GM18519 (cell line): ENCODE results near the gene CNGB1.
"Not testable (repeated sequence)": the region's sequence is repeated elsewhere in the genome, so short reads cannot be mapped to it uniquely, and the experiment has no call there.

Source experiments
- ATAC-seq: cut with Tn5 transposase; IDR thresholded peaks from one replicate; pipeline ENCODE4 v1.9.1; 2021; ENCODE audit warnings: mild to moderate bottlenecking, moderate library complexity; ENCODE audit not compliant: unreplicated experiment, low FRiP score

The CNGB1 gene

DNA sequence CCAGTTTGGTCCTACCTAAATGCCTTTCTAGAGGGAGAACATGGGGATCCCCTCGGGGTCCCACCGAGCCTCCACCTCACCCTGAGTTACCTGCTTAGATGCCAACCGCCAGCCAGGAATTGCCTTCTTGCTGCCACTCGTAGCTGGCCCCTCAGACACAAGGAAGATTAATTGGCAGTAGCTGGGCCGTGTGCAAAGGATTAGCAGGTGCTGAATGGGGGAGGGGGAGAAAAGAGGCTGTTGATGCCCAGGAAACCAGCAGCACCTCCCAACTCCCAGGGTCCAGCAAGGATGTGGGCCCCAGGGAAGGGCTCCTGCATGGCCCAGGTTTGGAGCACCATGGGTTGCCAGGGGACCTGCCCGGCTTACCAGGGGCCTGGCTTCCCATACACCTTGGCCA, at the start of gene CNGB1:
Gene CNGB1 (minus strand): TSS at position 159 of the 400 bp plus-strand sequence. CDS start 3,842 bp downstream, outside the sequence.
- no peak for ATAC-seq

DNA sequence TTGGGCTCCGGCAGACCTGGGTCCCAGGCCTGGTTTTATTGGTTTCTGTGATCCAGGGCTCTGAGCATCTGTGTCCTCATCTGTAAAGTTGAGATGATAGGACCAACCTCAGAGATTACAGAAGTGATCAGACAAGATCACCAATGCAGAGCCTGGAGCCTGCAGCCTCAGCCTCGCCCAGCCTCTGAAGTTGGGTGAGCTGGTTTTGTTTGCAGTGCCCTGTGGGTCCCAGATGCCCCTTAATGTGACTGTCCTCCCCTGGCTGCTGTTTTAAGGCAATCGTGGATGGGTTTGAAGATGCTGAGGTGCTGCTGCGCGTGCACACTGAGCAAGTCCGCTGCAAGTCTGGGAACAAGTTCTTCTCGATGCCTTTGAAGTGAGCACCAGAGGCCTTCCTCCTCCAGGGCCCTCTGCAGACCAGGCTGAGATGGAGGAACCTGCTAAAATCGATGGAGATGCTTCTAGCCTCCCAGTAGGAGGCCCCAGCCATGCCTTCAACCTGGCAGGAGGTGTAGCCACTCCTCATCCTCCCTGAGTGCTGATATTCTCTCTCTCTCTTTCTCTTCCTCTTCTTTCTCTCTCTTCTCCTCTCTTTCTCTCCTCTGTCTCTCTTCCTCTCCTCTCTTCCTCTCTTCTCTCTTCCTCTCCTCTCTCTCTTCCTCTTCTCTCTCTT, 49.1 kb upstream of the CNGB1 start:
- ATAC-seq: no peak

DNA sequence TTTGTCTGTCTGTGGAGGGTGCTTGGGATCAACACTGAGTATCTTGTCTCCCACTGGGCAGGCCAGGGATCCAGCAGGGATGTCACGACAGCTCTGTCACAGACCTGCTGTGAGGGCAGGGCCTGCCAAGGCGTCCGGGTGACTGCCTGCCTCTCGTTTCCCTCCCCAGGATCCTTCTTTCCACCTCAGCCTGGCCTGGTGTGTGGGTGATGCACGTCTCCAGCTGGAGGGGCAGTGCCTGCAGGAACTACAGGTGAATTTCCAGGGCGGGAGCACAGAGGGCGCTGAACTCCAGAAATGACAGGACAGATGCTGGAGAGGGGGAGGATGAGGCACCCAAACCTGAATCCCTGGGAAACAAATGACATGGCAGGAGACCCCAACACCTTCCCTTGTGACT, 47.9 kb upstream of the CNGB1 start:
- ATAC-seq: no peak

DNA sequence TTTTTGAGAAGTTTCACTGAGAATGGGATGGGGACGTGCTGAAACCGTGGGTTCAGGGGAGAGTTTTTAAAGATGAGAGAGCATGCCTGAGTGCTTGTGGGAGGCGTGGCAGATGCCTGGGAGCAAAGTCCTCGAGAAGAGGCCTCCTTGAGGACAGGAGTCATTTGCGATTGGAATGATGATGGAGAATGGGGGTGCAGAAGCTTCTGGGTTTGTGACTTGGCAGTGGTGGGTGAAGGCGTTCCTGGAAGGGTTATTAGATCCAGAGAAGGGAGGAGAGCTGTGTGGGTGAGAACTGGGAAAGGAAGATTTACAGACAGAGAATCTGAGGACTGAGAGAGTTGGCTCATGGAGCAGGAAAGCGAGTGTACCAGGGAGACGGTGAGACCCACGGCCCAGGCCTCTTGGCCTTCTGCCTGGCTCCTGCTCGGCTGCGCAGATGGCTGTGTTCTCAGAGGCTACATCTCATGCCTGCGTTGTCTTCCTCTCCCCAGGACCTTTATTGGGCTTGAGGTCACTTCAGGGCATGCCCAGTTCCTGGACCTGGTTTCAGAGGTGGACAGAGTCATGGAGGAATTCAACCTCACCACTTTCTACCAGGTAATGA, 46.0 kb upstream of the CNGB1 start:
- ATAC-seq: no peak

DNA sequence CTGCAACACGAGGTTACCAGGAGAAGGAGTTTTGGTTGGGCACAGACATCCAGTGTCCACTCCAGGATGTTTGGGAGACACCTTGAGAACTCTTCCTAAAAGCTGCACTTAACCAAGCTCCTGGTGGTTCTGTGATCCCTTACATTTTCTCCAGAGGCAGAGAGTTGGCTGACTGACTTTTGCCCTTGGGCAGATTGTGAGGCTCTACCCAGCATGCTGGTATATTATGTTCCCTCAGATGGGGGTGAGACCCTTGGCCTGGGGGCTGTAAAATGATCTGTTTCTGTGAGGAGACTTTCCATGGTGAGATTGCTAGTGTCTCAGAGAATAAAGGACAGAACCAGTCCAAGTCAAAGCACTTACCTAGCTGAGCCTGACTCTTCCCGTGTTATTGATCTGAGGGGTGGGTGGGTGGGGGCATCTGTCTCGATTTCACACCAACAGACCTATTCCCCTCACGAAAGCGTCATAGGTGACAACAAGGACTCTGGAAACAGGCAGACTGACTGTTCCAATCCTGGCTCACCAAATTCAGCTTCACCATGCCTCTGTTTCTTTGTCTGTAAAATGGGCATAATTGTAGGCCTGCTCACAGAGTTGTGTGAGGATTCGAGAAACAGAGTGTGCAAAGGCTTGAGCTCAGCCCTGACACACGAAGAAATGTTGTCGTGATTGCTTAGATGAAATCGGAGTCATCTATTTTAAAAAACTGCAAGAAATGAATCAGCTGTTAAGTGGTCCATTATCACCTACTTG, 42.5 kb upstream of the CNGB1 start:
- ATAC-seq: no peak

DNA sequence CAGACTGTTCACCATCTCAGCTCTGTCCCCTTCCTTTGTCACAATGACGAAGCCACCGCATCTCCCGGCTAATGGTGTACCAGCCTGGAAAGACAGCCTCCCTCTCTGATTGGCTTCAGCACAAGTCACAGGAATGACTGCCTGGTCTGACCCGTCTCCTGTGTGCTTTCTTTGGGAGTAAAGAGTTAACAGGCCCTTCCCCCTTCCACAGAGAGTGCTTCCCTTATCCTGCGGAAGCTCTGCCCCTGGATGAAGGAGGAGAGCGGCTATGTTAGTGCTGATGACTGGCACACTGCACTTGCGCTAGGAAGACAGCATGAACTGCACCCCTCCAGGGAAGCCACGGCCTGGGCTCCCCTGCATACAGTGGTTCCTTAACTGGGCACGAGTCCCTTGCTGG, 41.6 kb upstream of the CNGB1 start:
- no peak for ATAC-seq

DNA sequence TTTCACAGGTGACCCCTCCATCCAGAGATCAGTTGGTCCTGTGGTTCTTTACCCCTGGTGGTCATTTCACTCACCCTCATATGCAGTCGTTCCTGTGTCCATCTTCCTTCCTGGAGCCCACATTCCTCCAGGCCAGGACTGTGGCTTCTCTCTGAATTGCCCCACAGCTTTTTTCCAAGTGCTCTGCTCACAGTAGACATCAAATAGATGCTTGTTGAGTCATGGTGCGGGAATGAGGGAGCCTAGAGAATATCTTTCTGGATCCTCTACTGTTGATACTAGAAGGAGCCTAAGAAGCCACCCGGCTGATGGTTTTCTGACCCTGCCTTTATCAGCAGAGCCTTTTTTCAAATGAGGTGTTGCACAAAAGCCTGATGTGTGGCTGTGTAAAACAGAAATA, 40.7 kb upstream of the CNGB1 start:
- no peak for ATAC-seq

DNA sequence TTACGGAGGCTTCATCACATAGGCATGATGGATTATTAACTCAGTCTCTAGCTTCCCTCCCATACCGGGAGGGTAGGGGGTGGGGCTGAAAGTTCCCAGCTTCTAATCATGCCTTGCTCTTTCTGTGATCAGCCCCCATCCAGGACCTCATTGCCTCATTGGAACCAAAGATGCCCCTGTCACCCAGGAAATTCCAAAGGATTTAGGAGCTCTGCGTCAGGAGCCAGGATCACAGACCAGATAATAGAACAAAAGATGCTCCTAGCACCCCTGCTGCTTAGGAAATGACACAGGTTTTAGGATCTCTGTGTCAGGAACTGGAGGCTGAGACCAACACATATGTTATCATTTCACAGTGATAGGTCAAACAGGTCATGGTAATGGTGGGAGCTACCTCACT, 40.0 kb upstream of the CNGB1 start:
- no peak for ATAC-seq

DNA sequence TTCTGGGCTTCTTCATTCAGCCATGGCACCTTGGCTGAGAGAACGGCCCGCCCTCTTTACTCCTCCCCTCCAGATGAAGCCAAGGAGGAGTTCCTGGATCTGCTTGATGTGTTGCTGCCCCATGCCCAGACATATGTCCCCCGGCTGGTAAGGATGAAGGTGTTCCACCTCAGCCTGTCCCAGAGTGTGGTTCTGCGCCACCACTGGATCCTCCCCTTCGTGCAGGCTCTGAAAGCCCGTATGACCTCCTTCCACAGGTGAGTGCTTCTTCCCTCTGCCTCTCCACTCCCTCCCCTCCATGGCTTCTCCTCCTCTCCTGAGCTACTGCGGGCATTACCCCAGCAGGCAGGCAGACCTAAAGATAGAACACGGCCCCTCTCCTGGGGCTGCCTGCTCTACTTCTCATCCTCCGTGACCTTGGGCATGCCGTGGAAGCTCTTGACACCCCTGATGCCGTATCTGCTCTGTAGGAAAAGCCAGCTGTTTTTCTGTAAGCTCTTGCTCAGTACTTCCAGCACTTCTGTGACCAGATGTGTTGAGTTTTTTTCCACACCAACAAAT, 39.0 kb upstream of the CNGB1 start:
- ATAC-seq: no peak

DNA sequence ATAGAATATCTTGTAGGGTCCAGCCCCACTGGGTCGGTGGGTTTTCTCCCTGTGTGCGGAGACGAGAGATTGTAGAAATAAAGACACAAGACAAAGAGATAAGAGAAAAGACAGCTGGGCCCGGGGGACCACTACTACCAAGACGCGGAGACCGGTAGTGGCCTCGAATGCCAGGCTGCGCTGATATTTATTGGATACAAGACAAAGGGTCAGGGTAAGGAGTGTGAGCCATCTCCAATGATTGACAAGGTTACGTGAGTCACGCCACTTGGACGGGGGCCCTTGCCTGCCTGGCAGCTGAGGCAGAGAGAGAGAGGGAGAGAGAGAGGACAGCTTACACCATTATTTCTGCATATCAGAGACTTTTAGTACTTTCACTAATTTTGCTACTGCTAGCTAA, 33.8 kb upstream of the CNGB1 start:
- not testable (repeated sequence) for ATAC-seq

DNA sequence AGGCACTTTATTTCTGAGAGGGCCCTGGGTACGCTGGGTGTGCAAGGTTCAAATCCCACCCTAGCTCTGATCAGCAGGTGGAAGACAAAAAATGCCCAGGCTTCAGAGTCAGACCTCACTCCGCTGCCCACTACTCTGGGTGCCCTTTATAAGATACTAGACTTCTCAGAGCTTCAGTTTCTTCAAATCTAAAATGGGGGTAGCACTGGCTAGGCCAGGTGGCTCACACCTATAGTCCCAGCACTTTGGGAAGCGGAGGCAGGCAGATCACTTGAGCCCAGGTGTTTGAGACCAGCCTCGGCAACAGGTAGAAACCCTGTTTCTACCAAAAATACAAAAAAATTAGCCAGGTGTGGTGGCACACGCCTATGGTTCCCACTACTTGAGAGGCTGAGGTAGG, 32.0 kb upstream of the CNGB1 start:
- ATAC-seq: no peak

DNA sequence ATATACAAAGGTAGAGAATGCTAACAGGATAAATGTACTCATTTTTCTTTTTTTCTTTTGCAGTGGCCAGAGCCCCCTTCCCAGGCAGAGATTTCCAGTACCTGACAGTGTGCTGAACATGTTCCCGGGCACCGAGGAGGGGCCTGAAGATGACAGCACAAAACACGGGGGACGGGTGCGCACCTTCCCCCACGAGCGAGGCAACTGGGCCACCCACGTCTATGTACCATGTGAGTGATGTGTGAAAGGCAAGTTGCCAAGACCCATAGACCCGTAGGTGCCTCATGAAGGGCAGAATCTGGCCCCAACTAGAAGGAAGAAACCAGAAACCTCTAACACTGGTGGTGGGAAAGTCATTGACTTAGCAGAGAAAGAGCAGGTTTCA, 31.5 kb upstream of the CNGB1 start:
- no peak for ATAC-seq

DNA sequence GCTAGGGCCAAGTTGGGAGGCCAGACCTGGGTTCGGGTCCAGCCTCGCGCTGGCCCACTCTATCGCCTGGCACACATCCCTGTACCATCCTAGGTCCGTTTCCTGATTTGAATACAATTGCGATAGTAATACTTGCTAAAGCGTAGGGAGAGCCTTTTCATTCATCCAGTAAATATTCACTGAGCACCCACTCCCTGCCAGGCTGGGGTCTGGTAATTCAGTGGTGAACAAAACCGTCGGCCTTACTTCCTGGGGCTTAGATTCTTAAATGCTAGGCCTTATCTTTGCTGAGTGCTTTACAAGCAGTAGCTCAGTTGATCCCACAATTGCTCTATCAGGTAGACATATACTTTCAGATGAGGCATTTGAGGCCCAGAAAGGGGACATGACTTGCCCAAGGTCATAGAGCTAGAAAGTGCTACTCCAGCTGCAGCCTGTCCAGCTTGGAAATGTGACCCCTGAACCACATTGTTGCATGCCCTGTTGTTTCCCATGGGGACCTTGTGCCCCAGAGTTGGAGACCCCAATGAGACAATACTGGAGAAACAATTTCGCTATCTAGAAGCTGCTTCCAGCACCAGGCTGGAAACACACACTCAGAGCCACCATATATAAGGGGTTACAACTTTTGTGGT, 31.0 kb upstream of the CNGB1 start:
- ATAC-seq: no peak

DNA sequence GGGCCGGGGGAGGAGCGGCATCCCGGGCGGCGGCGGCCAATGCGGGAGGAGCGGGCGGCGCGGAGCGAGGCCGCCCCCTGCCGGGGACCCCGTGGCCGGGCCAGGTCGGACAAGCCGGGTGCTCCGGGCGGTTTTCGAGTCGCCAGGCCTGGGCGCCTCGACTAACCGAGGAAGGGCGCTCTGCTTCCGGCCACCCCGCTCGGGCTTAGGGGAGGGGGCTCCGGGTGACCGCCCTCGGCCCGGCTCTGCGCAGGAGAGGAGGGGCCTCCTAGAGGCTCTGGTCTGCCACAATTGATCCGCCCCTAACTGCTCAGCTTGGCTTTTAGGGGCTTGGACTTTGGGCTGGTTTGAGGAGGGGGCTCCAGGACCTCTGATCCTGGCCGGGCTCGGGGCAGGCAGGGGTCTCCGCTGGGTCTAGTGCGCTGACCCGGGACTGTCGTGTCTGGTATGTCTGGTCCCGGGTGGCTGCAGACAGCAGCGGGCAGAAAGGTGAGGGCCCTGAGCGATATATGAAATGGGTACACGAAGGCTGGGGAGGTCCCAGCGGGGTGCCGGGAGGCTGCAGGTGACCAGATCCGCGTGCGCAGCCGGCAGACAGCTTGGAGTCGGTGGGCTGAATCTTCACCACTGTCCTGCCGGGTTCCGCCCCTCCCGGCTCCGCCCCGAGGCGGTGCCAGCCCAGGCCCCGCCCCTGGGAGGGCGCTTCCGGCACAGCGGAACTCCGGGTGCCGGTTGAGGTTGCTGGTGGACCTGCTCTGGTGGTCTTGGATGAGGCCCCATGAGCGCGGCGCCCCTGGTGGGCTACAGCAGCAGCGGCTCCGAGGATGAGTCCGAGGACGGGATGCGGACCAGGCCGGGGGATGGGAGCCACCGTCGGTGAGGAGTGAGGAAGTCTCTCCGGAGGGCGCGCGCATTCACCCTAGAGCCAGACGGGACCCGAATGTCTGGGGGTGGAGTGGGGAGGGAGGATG, 30.1 kb upstream of the CNGB1 start, which contains the start of gene USB1:
Gene USB1 (plus strand): TSS at position 702 of the 971 bp plus-strand sequence. CDS start 77 bp downstream, at position 779.
- peak; percentile 65 for ATAC-seq

DNA sequence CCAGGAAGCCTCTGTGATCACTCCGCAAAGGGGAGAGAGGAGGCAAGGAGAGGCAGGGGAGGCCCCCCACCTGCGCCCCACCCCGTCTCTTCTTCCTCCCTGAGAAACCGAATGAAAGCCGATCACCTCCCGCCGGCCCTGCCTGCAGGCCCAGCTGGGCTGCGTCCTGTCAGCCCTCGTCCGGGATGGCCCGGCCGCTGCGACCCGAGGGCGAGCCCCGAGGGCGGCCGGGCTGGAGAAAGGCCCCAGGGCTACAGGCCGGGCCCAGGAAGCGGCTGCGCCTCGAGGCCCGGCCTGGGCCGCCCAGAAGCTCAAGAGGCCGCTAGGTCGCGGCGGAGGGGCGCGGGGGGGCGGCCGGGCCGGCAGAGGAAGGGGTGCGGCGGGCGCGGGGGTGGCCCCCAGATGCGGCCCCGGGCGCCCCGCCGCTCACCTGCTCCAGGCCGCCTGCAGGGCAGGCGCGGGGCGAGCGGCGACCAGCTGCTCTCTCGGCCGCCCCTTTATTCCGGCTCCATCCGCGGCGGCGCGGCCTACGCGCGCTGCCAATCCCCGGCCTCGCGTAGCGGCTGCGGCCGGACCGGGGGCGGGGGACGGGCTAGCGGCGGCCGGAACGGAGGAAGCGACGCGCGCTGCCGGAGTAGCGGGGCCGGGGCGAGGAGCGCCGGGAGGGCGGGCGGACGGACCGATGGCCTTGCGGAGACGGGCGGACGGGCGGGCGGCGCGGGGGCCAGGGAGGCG, 29.2 kb upstream of the CNGB1 start, which contains the start of gene ZNF319:
Gene ZNF319 (minus strand): TSS at position 702 of the 735 bp plus-strand sequence. CDS start 2,407 bp downstream, outside the sequence.
- peak; percentile 9 for ATAC-seq

DNA sequence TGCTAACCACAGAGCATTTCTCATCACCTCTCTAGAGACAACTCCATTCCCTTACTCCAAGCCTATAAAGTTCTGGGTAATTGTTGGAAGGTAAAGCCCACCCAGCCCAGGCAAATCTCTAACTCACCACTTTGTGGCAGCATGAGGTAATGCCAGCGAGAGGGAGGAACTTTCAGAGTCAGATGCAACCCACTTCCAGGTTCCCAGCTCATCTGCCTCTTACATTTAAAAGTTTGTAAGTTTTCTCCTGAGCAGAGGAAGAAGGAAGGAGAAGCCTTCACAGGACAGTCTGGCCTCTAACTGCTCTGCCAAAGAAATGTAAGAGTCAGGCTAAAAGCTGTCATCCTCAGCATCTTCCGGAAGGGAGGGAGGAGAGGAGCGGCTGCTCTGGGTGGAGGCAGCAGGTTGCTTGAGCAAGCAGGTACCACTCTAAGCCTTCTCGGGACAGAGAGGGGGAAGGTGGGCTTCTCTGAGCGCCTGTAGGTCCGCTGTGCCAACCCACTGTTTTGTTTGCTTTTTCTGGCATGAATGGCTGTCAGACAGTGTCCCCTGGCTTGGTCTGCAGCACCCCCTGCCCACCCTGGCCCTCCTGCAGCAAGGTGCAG, 28.5 kb upstream of the CNGB1 start:
- no peak for ATAC-seq

DNA sequence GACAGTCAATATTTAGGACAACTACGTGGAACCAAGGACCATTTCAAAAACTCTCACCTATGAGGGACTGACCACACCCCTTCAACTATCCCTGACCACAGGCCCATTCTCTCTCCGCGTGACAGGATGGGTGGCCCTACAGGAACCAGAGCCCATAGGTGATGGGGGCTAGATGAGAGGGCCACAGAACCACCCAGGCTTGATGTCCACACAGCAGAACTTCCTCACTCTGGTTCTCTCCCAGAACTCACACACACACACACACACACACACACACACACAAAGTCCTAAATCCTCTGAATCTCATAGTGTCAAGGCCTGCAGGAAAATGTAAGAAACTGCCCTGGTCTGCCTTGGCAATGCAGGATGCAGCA, 28.1 kb upstream of the CNGB1 start:
- no peak for ATAC-seq

DNA sequence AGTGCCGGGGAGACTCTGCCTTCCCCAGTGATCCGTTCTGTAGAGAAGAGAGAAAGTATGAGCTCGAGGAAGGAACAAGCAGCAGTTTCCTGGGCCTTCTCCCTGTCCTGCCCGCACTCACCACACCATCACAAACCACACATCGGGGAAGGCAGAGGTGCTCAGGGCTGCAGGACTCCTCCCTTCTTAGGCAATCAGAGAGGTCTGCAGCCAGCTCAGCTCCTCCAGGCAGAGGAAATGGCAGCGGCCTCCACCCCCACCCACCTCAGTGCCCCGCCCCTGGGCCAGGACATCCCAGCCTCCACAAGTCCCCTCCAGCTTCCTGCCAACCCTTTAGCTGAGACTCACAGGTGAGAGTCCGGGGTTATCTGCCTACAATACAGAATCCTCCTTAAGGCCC, 27.6 kb upstream of the CNGB1 start:
- no peak for ATAC-seq
